HepG2 (cell line): ENCODE results near the gene C11orf68. TPM values are rescaled to one million over a fixed set of nuclear protein-coding genes. Genes with fewer than 3 reads are reported as not detected.

Experiments used
- ATAD3A ChIP-seq: sonication (generic); formaldehyde crosslinking; IDR thresholded peaks from 2 replicates; pipeline ENCODE4 v1.4.0; 2020; ENCODE audit warnings: missing genetic modification reagents
- EEA1 ChIP-seq: sonication (generic); formaldehyde crosslinking; IDR thresholded peaks from 2 replicates; pipeline ENCODE4 v1.5.1; 2020; ENCODE audit warnings: mild to moderate bottlenecking, missing genetic modification reagents, borderline replicate concordance
- FOXC1 ChIP-seq: sonication (generic); formaldehyde crosslinking; IDR thresholded peaks from 2 replicates; pipeline ENCODE4 v1.8.0; 2022; ENCODE audit warnings: mild to moderate bottlenecking, missing genetic modification reagents, borderline replicate concordance
- IKZF4 ChIP-seq: sonication (generic); formaldehyde crosslinking; IDR thresholded peaks from 2 replicates; pipeline ENCODE4 v1.5.1; 2020; ENCODE audit warnings: borderline replicate concordance, mild to moderate bottlenecking, low read depth, missing genetic modification reagents; ENCODE audit errors: not compliant biosample characterization
- MBNL3 ChIP-seq: fragments of 250-450 bp; sonication (Bioruptor Pico); conservative IDR thresholded peaks from 2 replicates; pipeline ENCODE4 v1.8.0; 2022; ENCODE audit warnings: mild to moderate bottlenecking, inconsistent platforms
- MTA1 ChIP-seq: sonication (generic); formaldehyde crosslinking; IDR thresholded peaks from 2 replicates; pipeline ENCODE4 v1.4.0; 2020; ENCODE audit warnings: missing genetic modification reagents, mild to moderate bottlenecking, borderline replicate concordance
- NR1H2 ChIP-seq: sonication (generic); formaldehyde crosslinking; IDR thresholded peaks from 2 replicates; pipeline ENCODE4 v1.8.1; 2022; ENCODE audit warnings: low read depth, missing genetic modification reagents, borderline replicate concordance
- NR2F2 ChIP-seq: IDR thresholded peaks from 2 replicates; pipeline ENCODE4 v1.6.1; 2012; ENCODE audit warnings: low read depth, inconsistent platforms, borderline replicate concordance
- SPEN ChIP-seq: sonication (generic); formaldehyde crosslinking; IDR thresholded peaks from 2 replicates; pipeline ENCODE4 v1.5.1; 2020; ENCODE audit warnings: low read depth, mild to moderate bottlenecking, missing genetic modification reagents
- UBTF ChIP-seq: sonication (generic); formaldehyde crosslinking; IDR thresholded peaks from 2 replicates; pipeline ENCODE4 v1.4.0; 2020; ENCODE audit warnings: mild to moderate bottlenecking, missing genetic modification reagents
- ZBTB37 ChIP-seq: sonication (generic); formaldehyde crosslinking; IDR thresholded peaks from 2 replicates; pipeline ENCODE4 v1.4.0; 2020; ENCODE audit warnings: mild to moderate bottlenecking, missing genetic modification reagents
- ZBTB43 ChIP-seq: sonication (generic); formaldehyde crosslinking; conservative IDR thresholded peaks from 2 replicates; pipeline ENCODE4 v1.4.0; 2020; ENCODE audit warnings: missing genetic modification reagents
- ZFP91 ChIP-seq: sonication (generic); formaldehyde crosslinking; IDR thresholded peaks from 2 replicates; pipeline ENCODE4 v1.9.0; 2022; ENCODE audit warnings: missing genetic modification reagents, mild to moderate bottlenecking, borderline replicate concordance
- ZIK1 ChIP-seq: sonication (generic); formaldehyde crosslinking; IDR thresholded peaks from 2 replicates; pipeline ENCODE4 v1.5.0; 2020; ENCODE audit warnings: mild to moderate bottlenecking, low read depth, missing genetic modification reagents, borderline replicate concordance
- ZNF138 ChIP-seq: sonication (generic); formaldehyde crosslinking; IDR thresholded peaks from 2 replicates; pipeline ENCODE4 v1.5.0; 2020; ENCODE audit warnings: mild to moderate bottlenecking, low read depth, missing genetic modification reagents
- ZNF234 ChIP-seq: sonication (generic); formaldehyde crosslinking; conservative IDR thresholded peaks from 2 replicates; pipeline ENCODE4 v1.5.1; 2020; ENCODE audit warnings: mild to moderate bottlenecking, missing genetic modification reagents
- ZNF691 ChIP-seq: sonication (generic); formaldehyde crosslinking; IDR thresholded peaks from 2 replicates; pipeline ENCODE4 v1.4.0; 2020; ENCODE audit warnings: missing genetic modification reagents, low read depth, mild to moderate bottlenecking, borderline replicate concordance
- ZNF780A ChIP-seq: sonication (generic); formaldehyde crosslinking; IDR thresholded peaks from 2 replicates; pipeline ENCODE4 v1.8.0; 2022; ENCODE audit warnings: mild to moderate bottlenecking, missing genetic modification reagents, moderate library complexity
- polyA plus RNA-seq, 8 experiments: library from polyadenylated mRNA; depleted of rRNA in 3 of 8; stranded (reverse) in 7 of 8; unstranded in 1 of 8; fragments of >200 nt; fragmentation: Illumina TruSeq in 4 of 8; extraction: Trizol in 4 of 8; gene quantifications; 2 replicates each; pipeline versions ENCODE4 v1.2.1 to v1.2.3, GENCODE V29; 2011 to 2016; ENCODE audit warnings: low read depth in 4 of 8, missing spikeins in 1 of 8, mixed read lengths in 1 of 8; ENCODE audit not compliant: insufficient read depth in 1 of 8
- total RNA-seq, 5 experiments: library from RNA; depleted of rRNA; stranded (reverse); fragments of >200 nt; fragmentation: Illumina TruSeq; extraction: Trizol; gene quantifications; 2 replicates each; pipeline ENCODE4 v1.2.3, GENCODE V29; 2016; ENCODE audit warnings: low read depth in 1 of 5

C11orf68 gene
- total and polyA plus RNA-seq, 2 of the 13 experiments (the other 11 are each of a cell fraction or from before 2014, with no cell fraction given), result 8.4 to 28.3 TPM

- TF ChIP-seq ZFP91 (CRISPR knock-in tag) (peak; percentile 32; the same call in 1 of the 2 replicates), ZIK1 (CRISPR knock-in tag) (0 out of 2 replicates have a peak, but pooled peaks have one; percentile 26), UBTF (CRISPR knock-in tag) (peak; percentile 76), SPEN (CRISPR knock-in tag) (peak; percentile 61), MTA1 (no peak), NR2F2 (peak; percentile 25; the same call in 1 of the 2 replicates), ZBTB37 (CRISPR knock-in tag) (no peak), ZBTB43 (no peak), NR1H2 (no peak), ZNF138 (CRISPR knock-in tag) (no peak), FOXC1 (no peak), ZNF691 (peak; percentile 85; the same call in 1 of the 2 replicates), EEA1 (CRISPR knock-in tag) (0 out of 2 replicates have a peak, but pooled peaks have one; percentile 29), ZNF780A (CRISPR knock-in tag) (no peak), MBNL3 (CRISPR knock-in tag) (no peak), ZNF234 (no peak; the same call in 1 of the 2 replicates), ATAD3A (no peak), IKZF4 (no peak)
These were observed 27.4 kb downstream of the C11orf68 start (continued) for GRCh38 chr11:65891219-65892136.
